Eye (tissue), 1 donor: ENCODE data around the gene SEC22C.
"Not testable (repeated sequence)": the region's sequence is repeated elsewhere in the genome, so short reads cannot be mapped to it uniquely, and the experiment has no call there.

Experiments used
- DNase-seq: peaks from one replicate; pipeline ENCODE4 v3.0.0-alpha.2; 2015

The SEC22C gene

GRCh38 chr3:42581709-42582473 lies at the start of gene SEC22C:
Gene SEC22C (minus strand): TSS chr3:42581967. CDS start chr3:42569046, 12,921 bp downstream.
- DNase-seq: peak; percentile 98

GRCh38 chr3:42613462-42613861 lies 31.7 kb upstream of the SEC22C start:
- no peak for DNase-seq

- DNase-seq: no peak
These were observed 31.2 kb upstream of the SEC22C start for GRCh38 chr3:42612928-42613327.

- DNase-seq: no peak
These were observed 30.4 kb upstream of the SEC22C start for GRCh38 chr3:42612217-42612616.

GRCh38 chr3:42610976-42611375 lies 29.2 kb upstream of the SEC22C start:
- DNase-seq: no peak

- no peak for DNase-seq
These were observed 26.8 kb upstream of the SEC22C start for GRCh38 chr3:42608581-42608980.

- peak; percentile 68 for DNase-seq
These were observed 23.9 kb upstream of the SEC22C start for GRCh38 chr3:42605546-42606173.

- DNase-seq: no peak
These were observed 21.2 kb upstream of the SEC22C start for GRCh38 chr3:42602961-42603360.

- no peak for DNase-seq
These were observed 20.3 kb upstream of the SEC22C start for GRCh38 chr3:42601896-42602581.

- DNase-seq: no peak
These were observed 19.4 kb upstream of the SEC22C start for GRCh38 chr3:42600958-42601675.

GRCh38 chr3:42600111-42600957 lies 18.6 kb upstream of the SEC22C start, which contains the start of gene NKTR:
Gene NKTR (plus strand): TSS chr3:42600686. CDS start chr3:42601007, 321 bp downstream.
- DNase-seq: peak; percentile 100

- not testable (repeated sequence) for DNase-seq
These were observed 15.3 kb upstream of the SEC22C start for GRCh38 chr3:42597098-42597497.

- no peak for DNase-seq
These were observed 13.9 kb upstream of the SEC22C start for GRCh38 chr3:42595682-42596081.

GRCh38 chr3:42593635-42594034 lies 11.9 kb upstream of the SEC22C start:
- DNase-seq: no peak

GRCh38 chr3:42591811-42592210 lies 10.0 kb upstream of the SEC22C start:
- no peak for DNase-seq

GRCh38 chr3:42590989-42591756 lies 9.4 kb upstream of the SEC22C start:
- peak; percentile 54 for DNase-seq

- no peak for DNase-seq
These were observed 7.8 kb upstream of the SEC22C start for GRCh38 chr3:42589382-42590109.

GRCh38 chr3:42588625-42589024 lies 6.9 kb upstream of the SEC22C start:
- no peak for DNase-seq

- no peak for DNase-seq
These were observed 805 bp upstream of the SEC22C start for GRCh38 chr3:42582474-42583070.

GRCh38 chr3:42581400-42581708 lies 413 bp downstream of the SEC22C start:
- DNase-seq: no peak
